Measurements from ENCODE around the gene PCSK2. TPM values are rescaled to one million over a fixed set of nuclear protein-coding genes. Genes with fewer than 3 reads are reported as not detected.

PCSK2 gene
- total RNA-seq, 2 experiments from 2014 or later: not detected

- BruUV-seq (replicated peaks): no TSS peak
- no peaks in the 10 kb centered on the region for H3K9me2 ChIP-seq (ENCODE audit: insufficient read depth, low read length)
- no peaks in the 10 kb centered on the region for H3K9me3 ChIP-seq (ENCODE audit: low read length)
- CTCF ChIA-PET (ENCODE audit: unreplicated experiment): no interaction called here
- DNase-seq (ENCODE audit: low spot score): no peak
- H3K79me2 ChIP-seq (ENCODE audit: insufficient read depth, low read depth, low read length): no peaks in the 10 kb centered on the region
- H2AFZ ChIP-seq (ENCODE audit: low read length): no peak overlapping the region
- POLR2A ChIA-PET: no interaction called here
- no peak overlapping the region for H3K27ac ChIP-seq (ENCODE audit: low read depth, low read length, poor library complexity, severe bottlenecking)
- TF ChIP-seq CTCF (conservative IDR thresholded peaks at IDR 0.05; ENCODE audit: low read length) (no peak), EZH2phosphoT487 (IDR thresholded peaks at IDR 0.05; ENCODE audit: borderline replicate concordance, low read depth, low read length) (no peak)
- no peaks in the 10 kb centered on the region for H4K20me1 ChIP-seq (ENCODE audit: insufficient read depth, low read length)
- intact Hi-C loops (cut with micrococcal nuclease; ENCODE audit: unreplicated experiment): no loop called here
- H3K4me1 ChIP-seq (ENCODE audit: insufficient read depth, low read length, poor library complexity, severe bottlenecking): no peaks in the 10 kb centered on the region
- H3K4me3 ChIP-seq (ENCODE audit: low read depth, low read length, poor library complexity, severe bottlenecking): no peak overlapping the region
- H3K4me2 ChIP-seq (ENCODE audit: low read length): no peak overlapping the region
- H3K36me3 ChIP-seq (ENCODE audit: insufficient read depth, low read length): no peaks in the 10 kb centered on the region
These were observed 6.8 kb downstream of the PCSK2 start for GRCh38 chr20:17233626-17234025.

- Histone ChIP-seq H3K9me3 (ENCODE audit: low read length) (no peaks in the 10 kb centered on the region), H3K4me2 (ENCODE audit: low read length) (no peak overlapping the region), H3K4me1 (ENCODE audit: insufficient read depth, low read length, poor library complexity, severe bottlenecking) (no peaks in the 10 kb centered on the region), H3K4me3 (ENCODE audit: low read depth, low read length, poor library complexity, severe bottlenecking) (no peak overlapping the region), H2AFZ (ENCODE audit: low read length) (no peak overlapping the region), H3K9me2 (ENCODE audit: insufficient read depth, low read length) (no peaks in the 10 kb centered on the region), H4K20me1 (ENCODE audit: insufficient read depth, low read length) (no peaks in the 10 kb centered on the region), H3K36me3 (ENCODE audit: insufficient read depth, low read length) (no peaks in the 10 kb centered on the region), H3K27ac (ENCODE audit: low read depth, low read length, poor library complexity, severe bottlenecking) (no peak overlapping the region), H3K79me2 (ENCODE audit: insufficient read depth, low read depth, low read length) (no peaks in the 10 kb centered on the region)
- TF ChIP-seq EZH2phosphoT487 (IDR thresholded peaks at IDR 0.05; ENCODE audit: borderline replicate concordance, low read depth, low read length): no peak
- no peak for TF ChIP-seq CTCF (conservative IDR thresholded peaks at IDR 0.05; ENCODE audit: low read length)
- DNase-seq (ENCODE audit: low spot score): no peak
- CTCF ChIA-PET (ENCODE audit: unreplicated experiment): no interaction called here
- intact Hi-C loops (cut with micrococcal nuclease; ENCODE audit: unreplicated experiment): no loop called here
- POLR2A ChIA-PET: no interaction called here
- no TSS peak for BruUV-seq (replicated peaks)
These were observed 9.9 kb downstream of the PCSK2 start for GRCh38 chr20:17236766-17237165.

GRCh38 chr20:17248224-17248623 lies 21.4 kb downstream of the PCSK2 start:
- Histone ChIP-seq H3K4me2 (ENCODE audit: low read length) (no peak overlapping the region), H3K9me2 (ENCODE audit: insufficient read depth, low read length) (no peaks in the 10 kb centered on the region), H3K79me2 (ENCODE audit: insufficient read depth, low read depth, low read length) (no peaks in the 10 kb centered on the region), H3K4me1 (ENCODE audit: insufficient read depth, low read length, poor library complexity, severe bottlenecking) (no peaks in the 10 kb centered on the region), H4K20me1 (ENCODE audit: insufficient read depth, low read length) (no peaks in the 10 kb centered on the region), H3K9me3 (ENCODE audit: low read length) (no peaks in the 10 kb centered on the region), H2AFZ (ENCODE audit: low read length) (no peak overlapping the region), H3K27ac (ENCODE audit: low read depth, low read length, poor library complexity, severe bottlenecking) (no peak overlapping the region), H3K36me3 (ENCODE audit: insufficient read depth, low read length) (no peaks in the 10 kb centered on the region), H3K4me3 (ENCODE audit: low read depth, low read length, poor library complexity, severe bottlenecking) (no peak overlapping the region)
- ChIA-PET CTCF (ENCODE audit: unreplicated experiment) (no interaction called here), POLR2A (no interaction called here)
- intact Hi-C loops (cut with micrococcal nuclease; ENCODE audit: unreplicated experiment): no loop called here
- TF ChIP-seq CTCF (conservative IDR thresholded peaks at IDR 0.05; ENCODE audit: low read length) (no peak), EZH2phosphoT487 (IDR thresholded peaks at IDR 0.05; ENCODE audit: borderline replicate concordance, low read depth, low read length) (no peak)
- BruUV-seq (replicated peaks): no TSS peak
- no peak for DNase-seq (ENCODE audit: low spot score)
